Ovary (tissue), 3 donors: ENCODE measurements around the gene INTS3.

ENCODE experiments used
- POLR2A ChIP-seq: fragments of 450-650 bp; IDR thresholded peaks from one replicate; pipeline ENCODE4 v1.6.1; 2017; ENCODE audit warnings: antibody characterized with exemption, mild to moderate bottlenecking, moderate library complexity
- TF ChIP-seq, protein P1 (sequence below), 3 donors: fragments of 450-650 bp in 2 of 3; fragments of 200-600 bp in 1 of 3; IDR thresholded peaks; one replicate each; pipeline versions ENCODE4 v1.5.1 to v1.8.0; 2016 to 2022; ENCODE audit warnings: antibody characterized with exemption in 3 of 3, mild to moderate bottlenecking in 1 of 3
- donor health status: DM: no; HTN: no; CAD: no.

DNA sequence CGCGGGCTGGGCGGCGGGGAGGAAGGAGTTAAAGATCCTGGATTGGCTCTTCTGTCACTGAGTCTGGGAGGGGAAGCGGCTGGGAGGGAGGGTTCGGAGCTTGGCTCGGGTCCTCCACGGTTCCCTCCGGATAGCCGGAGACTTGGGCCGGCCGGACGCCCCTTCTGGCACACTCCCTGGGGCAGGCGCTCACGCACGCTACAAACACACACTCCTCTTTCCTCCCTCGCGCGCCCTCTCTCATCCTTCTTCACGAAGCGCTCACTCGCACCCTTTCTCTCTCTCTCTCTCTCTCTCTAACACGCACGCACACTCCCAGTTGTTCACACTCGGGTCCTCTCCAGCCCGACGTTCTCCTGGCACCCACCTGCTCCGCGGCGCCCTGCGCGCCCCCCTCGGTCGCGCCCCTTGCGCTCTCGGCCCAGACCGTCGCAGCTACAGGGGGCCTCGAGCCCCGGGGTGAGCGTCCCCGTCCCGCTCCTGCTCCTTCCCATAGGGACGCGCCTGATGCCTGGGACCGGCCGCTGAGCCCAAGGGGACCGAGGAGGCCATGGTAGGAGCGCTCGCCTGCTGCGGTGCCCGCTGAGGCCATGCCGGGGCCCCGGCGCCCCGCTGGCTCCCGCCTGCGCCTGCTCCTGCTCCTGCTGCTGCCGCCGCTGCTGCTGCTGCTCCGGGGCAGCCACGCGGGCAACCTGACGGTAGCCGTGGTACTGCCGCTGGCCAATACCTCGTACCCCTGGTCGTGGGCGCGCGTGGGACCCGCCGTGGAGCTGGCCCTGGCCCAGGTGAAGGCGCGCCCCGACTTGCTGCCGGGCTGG is 49.1 kb upstream of the INTS3 start, which contains the start of gene NPR1:
- TF ChIP-seq, protein P1, sequence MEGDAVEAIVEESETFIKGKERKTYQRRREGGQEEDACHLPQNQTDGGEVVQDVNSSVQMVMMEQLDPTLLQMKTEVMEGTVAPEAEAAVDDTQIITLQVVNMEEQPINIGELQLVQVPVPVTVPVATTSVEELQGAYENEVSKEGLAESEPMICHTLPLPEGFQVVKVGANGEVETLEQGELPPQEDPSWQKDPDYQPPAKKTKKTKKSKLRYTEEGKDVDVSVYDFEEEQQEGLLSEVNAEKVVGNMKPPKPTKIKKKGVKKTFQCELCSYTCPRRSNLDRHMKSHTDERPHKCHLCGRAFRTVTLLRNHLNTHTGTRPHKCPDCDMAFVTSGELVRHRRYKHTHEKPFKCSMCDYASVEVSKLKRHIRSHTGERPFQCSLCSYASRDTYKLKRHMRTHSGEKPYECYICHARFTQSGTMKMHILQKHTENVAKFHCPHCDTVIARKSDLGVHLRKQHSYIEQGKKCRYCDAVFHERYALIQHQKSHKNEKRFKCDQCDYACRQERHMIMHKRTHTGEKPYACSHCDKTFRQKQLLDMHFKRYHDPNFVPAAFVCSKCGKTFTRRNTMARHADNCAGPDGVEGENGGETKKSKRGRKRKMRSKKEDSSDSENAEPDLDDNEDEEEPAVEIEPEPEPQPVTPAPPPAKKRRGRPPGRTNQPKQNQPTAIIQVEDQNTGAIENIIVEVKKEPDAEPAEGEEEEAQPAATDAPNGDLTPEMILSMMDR (IDR thresholded peaks at IDR 0.05), result no peak
- no peak for TF ChIP-seq POLR2A
